ENCODE measurements around the gene TTC21B.

- TF ChIP-seq POLR2A (IDR thresholded peaks at IDR 0.05; ENCODE audit: low read depth, low read length) (no peak), TAF1 (IDR thresholded peaks at IDR 0.05; ENCODE audit: borderline replicate concordance, low read depth, low read length) (no peak), POLR2AphosphoS5 (IDR thresholded peaks at IDR 0.05; ENCODE audit: low read depth, low read length) (no peak)
Measured at GRCh38 chr2:165950438-165950837, 3.1 kb downstream of the TTC21B start.

All from GM12892 (cell line).